ENCODE results near the gene CD68.

GRCh38 chr17:7620835-7621234, 41.4 kb downstream of the CD68 start:
- TF ChIP-seq CTCF (conservative IDR thresholded peaks at IDR 0.05; ENCODE audit: low read depth, low read length) = no peak
- no peak for TF ChIP-seq EZH2phosphoT487 (IDR thresholded peaks at IDR 0.05; ENCODE audit: borderline replicate concordance, low read length)
